ENCODE data around the gene AGK. TPM values are rescaled to one million over a fixed set of nuclear protein-coding genes. Genes with fewer than 3 reads are reported as not detected.

The AGK gene
- total and polyA plus RNA-seq, 2 experiments from 2014 or later: 15.8 to 27.1 TPM

- Histone ChIP-seq H3K36me3 (replicated peaks; ENCODE audit: insufficient read depth, low read depth) (no peaks in the 10 kb centered on the region), H3K79me2 (no peaks in the 10 kb centered on the region), H3K9me3 (ENCODE audit: low read depth) (no peaks in the 10 kb centered on the region), H3K4me2 (no peak overlapping the region), H2AFZ (no peak overlapping the region), H3K9me2 (replicated peaks; ENCODE audit: insufficient read depth) (no peaks in the 10 kb centered on the region), H3K4me1 (ENCODE audit: insufficient read depth) (no peaks in the 10 kb centered on the region), H3K4me3 (no peak overlapping the region), H3K27me3 (no peaks in the 10 kb centered on the region), H3K27ac (no peak overlapping the region), H4K20me1 (ENCODE audit: insufficient read depth, poor library complexity, severe bottlenecking) (no peaks in the 10 kb centered on the region)
- no peak for TF ChIP-seq EZH2 (IDR thresholded peaks at IDR 0.05; ENCODE audit: borderline replicate concordance)
- no peak for TF ChIP-seq EZH2phosphoT487 (IDR thresholded peaks at IDR 0.05; ENCODE audit: low read depth, severe bottlenecking, unreplicated experiment)
- no peak for TF ChIP-seq CTCF (IDR thresholded peaks at IDR 0.05; ENCODE audit: poor library complexity)
- DNase-seq (ENCODE audit: low spot score): no peak
- WGBS (ENCODE audit: low lambda C conversion rate, missing lambda C conversion rate): 94% methylated on average over 4 of the region's 4 CpGs
These were observed 68.5 kb downstream of the AGK start for GRCh38 chr7:141619745-141620144.

- Histone ChIP-seq H3K4me2 (no peak overlapping the region), H3K36me3 (replicated peaks; ENCODE audit: insufficient read depth, low read depth) (no peaks in the 10 kb centered on the region), H3K79me2 (no peaks in the 10 kb centered on the region), H3K27me3 (no peaks in the 10 kb centered on the region), H2AFZ (no peak overlapping the region), H3K9me2 (replicated peaks; ENCODE audit: insufficient read depth) (no peaks in the 10 kb centered on the region), H3K27ac (no peak overlapping the region), H3K9me3 (ENCODE audit: low read depth) (no peaks in the 10 kb centered on the region), H3K4me1 (ENCODE audit: insufficient read depth) (no peaks in the 10 kb centered on the region), H4K20me1 (ENCODE audit: insufficient read depth, poor library complexity, severe bottlenecking) (no peaks in the 10 kb centered on the region), H3K4me3 (no peak overlapping the region)
- TF ChIP-seq CTCF (IDR thresholded peaks at IDR 0.05; ENCODE audit: poor library complexity) (no peak), EZH2 (IDR thresholded peaks at IDR 0.05; ENCODE audit: borderline replicate concordance) (no peak), EZH2phosphoT487 (IDR thresholded peaks at IDR 0.05; ENCODE audit: low read depth, severe bottlenecking, unreplicated experiment) (no peak)
- no peak for DNase-seq (ENCODE audit: low spot score)
- 100% methylated on average over 1 of the region's 1 CpG for WGBS (ENCODE audit: low lambda C conversion rate, missing lambda C conversion rate)
These were observed 73.6 kb downstream of the AGK start for GRCh38 chr7:141624763-141625162.

DNA sequence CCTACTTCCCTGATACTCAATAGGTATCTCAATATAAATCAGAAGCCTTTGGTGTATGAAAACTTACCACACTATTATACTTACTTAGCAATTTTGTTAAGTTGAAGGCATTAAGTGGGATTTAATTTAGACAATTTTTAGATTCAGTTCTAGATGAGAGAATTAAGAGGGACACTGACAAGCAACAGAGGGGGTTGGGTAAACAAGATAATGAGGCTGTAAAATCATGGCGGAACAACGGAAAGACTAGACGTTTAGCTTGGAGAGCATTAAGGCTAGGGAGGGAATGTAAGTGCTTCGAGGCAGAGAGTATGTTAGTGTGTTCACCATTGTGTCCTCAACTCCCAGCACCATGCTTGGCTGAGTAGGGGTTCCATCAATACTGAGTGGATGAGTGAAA lies 79.4 kb downstream of the AGK start:
- Histone ChIP-seq H2AFZ (no peak overlapping the region), H3K36me3 (replicated peaks; ENCODE audit: insufficient read depth, low read depth) (no peaks in the 10 kb centered on the region), H3K4me1 (ENCODE audit: insufficient read depth) (no peaks in the 10 kb centered on the region), H3K4me3 (no peak overlapping the region), H3K9me2 (replicated peaks; ENCODE audit: insufficient read depth) (no peaks in the 10 kb centered on the region), H3K9me3 (ENCODE audit: low read depth) (no peaks in the 10 kb centered on the region), H3K27me3 (no peaks in the 10 kb centered on the region), H4K20me1 (ENCODE audit: insufficient read depth, poor library complexity, severe bottlenecking) (no peaks in the 10 kb centered on the region), H3K27ac (no peak overlapping the region), H3K79me2 (no peaks in the 10 kb centered on the region), H3K4me2 (no peak overlapping the region)
- WGBS (ENCODE audit: low lambda C conversion rate, missing lambda C conversion rate): 75% methylated on average over 4 of the region's 4 CpGs
- no peak for TF ChIP-seq CTCF (IDR thresholded peaks at IDR 0.05; ENCODE audit: poor library complexity)
- TF ChIP-seq EZH2phosphoT487 (IDR thresholded peaks at IDR 0.05; ENCODE audit: low read depth, severe bottlenecking, unreplicated experiment): no peak
- no peak for TF ChIP-seq EZH2 (IDR thresholded peaks at IDR 0.05; ENCODE audit: borderline replicate concordance)
- DNase-seq (ENCODE audit: low spot score): no peak

- Histone ChIP-seq H3K4me1 (ENCODE audit: insufficient read depth) (no peaks in the 10 kb centered on the region), H3K9me2 (replicated peaks; ENCODE audit: insufficient read depth) (no peaks in the 10 kb centered on the region), H4K20me1 (ENCODE audit: insufficient read depth, poor library complexity, severe bottlenecking) (no peaks in the 10 kb centered on the region), H2AFZ (no peak overlapping the region), H3K4me3 (no peak overlapping the region), H3K36me3 (replicated peaks; ENCODE audit: insufficient read depth, low read depth) (no peaks in the 10 kb centered on the region), H3K79me2 (no peaks in the 10 kb centered on the region), H3K27me3 (no peaks in the 10 kb centered on the region), H3K9me3 (ENCODE audit: low read depth) (no peaks in the 10 kb centered on the region), H3K4me2 (no peak overlapping the region), H3K27ac (no peak overlapping the region)
- no peak for DNase-seq (ENCODE audit: low spot score)
- no peak for TF ChIP-seq EZH2 (IDR thresholded peaks at IDR 0.05; ENCODE audit: borderline replicate concordance)
- no peak for TF ChIP-seq EZH2phosphoT487 (IDR thresholded peaks at IDR 0.05; ENCODE audit: low read depth, severe bottlenecking, unreplicated experiment)
- no peak for TF ChIP-seq CTCF (IDR thresholded peaks at IDR 0.05; ENCODE audit: poor library complexity)
- 92% methylated on average over 2 of the region's 2 CpGs for WGBS (ENCODE audit: low lambda C conversion rate, missing lambda C conversion rate)
These were observed 80.3 kb downstream of the AGK start for GRCh38 chr7:141631525-141631924.
